HepG2 (cell line): ENCODE results near the gene DPH1. TPM values are rescaled to one million over a fixed set of nuclear protein-coding genes. Genes with fewer than 3 reads are reported as not detected.

Experiments
- CC2D1A ChIP-seq: sonication (generic); formaldehyde crosslinking; IDR thresholded peaks from 2 replicates; pipeline ENCODE4 v1.8.1; 2023; ENCODE audit warnings: mild to moderate bottlenecking, missing genetic modification reagents
- E2F2 ChIP-seq: sonication (generic); formaldehyde crosslinking; IDR thresholded peaks from 2 replicates; pipeline ENCODE4 v1.4.0; 2020; ENCODE audit warnings: missing genetic modification reagents, borderline replicate concordance
- E2F5 ChIP-seq: sonication (generic); formaldehyde crosslinking; conservative IDR thresholded peaks from 2 replicates; pipeline ENCODE4 v1.4.0; 2020; ENCODE audit warnings: missing genetic modification reagents
- HCFC1 ChIP-seq: fragments of 150-350 bp; IDR thresholded peaks from 2 replicates; pipeline ENCODE4 v1.6.1; 2014; ENCODE audit warnings: low read depth, low read length
- HNRNPK ChIP-seq: fragments of 200-400 bp; formaldehyde crosslinking; IDR thresholded peaks from 2 replicates; pipeline ENCODE4 v1.6.1; 2018; ENCODE audit warnings: low read length, low read depth, moderate library complexity, mild to moderate bottlenecking; ENCODE audit not compliant: poor library complexity, severe bottlenecking
- HNRNPL ChIP-seq: fragments of 200-400 bp; formaldehyde crosslinking; IDR thresholded peaks from 2 replicates; pipeline ENCODE4 v1.6.1; 2017; ENCODE audit warnings: mild to moderate bottlenecking, low read depth, low read length
- KAT7 ChIP-seq: IDR thresholded peaks from 2 replicates; pipeline ENCODE4 v1.6.1; 2018; ENCODE audit warnings: borderline replicate concordance, missing compliant biosample characterization
- MTF2 ChIP-seq: sonication (generic); formaldehyde crosslinking; IDR thresholded peaks from 2 replicates; pipeline ENCODE4 v1.5.0; 2020; ENCODE audit warnings: missing genetic modification reagents, borderline replicate concordance
- NR2F6 ChIP-seq, 2 experiments: IDR thresholded peaks; 2 replicates each; pipeline ENCODE4 v1.6.1; 2016; ENCODE audit warnings: antibody characterized with exemption in 1 of 2, mild to moderate bottlenecking in 1 of 2
- RAD51 ChIP-seq: fragments of 450-650 bp; IDR thresholded peaks from 2 replicates; pipeline ENCODE4 v1.6.1; 2016; ENCODE audit warnings: borderline replicate concordance
- SP1 ChIP-seq, 2 experiments: fragments of 450-650 bp in 1 of 2; sonication (generic) in 1 of 2; formaldehyde crosslinking in 1 of 2; IDR thresholded peaks; 2 replicates each; pipeline versions ENCODE4 v1.4.0 to v1.6.1; 2016 to 2020; ENCODE audit warnings: missing genetic modification reagents in 1 of 2
- SRF ChIP-seq: IDR thresholded peaks from 2 replicates; pipeline ENCODE4 v1.6.1; 2011; ENCODE audit warnings: mild to moderate bottlenecking, low read depth, low read length, moderate library complexity
- ZNF629 ChIP-seq: sonication (generic); formaldehyde crosslinking; conservative IDR thresholded peaks from 2 replicates; pipeline ENCODE4 v1.5.0; 2020; ENCODE audit warnings: missing genetic modification reagents
- ZNF687 ChIP-seq: sonication (generic); formaldehyde crosslinking; IDR thresholded peaks from 2 replicates; pipeline ENCODE4 v1.5.1; 2020; ENCODE audit warnings: mild to moderate bottlenecking, missing genetic modification reagents, moderate library complexity
- ZNF788 ChIP-seq: sonication (generic); formaldehyde crosslinking; IDR thresholded peaks from 2 replicates; pipeline ENCODE4 v1.5.0; 2020; ENCODE audit warnings: mild to moderate bottlenecking, missing genetic modification reagents, borderline replicate concordance
- ZSCAN9 ChIP-seq: IDR thresholded peaks from 2 replicates; pipeline ENCODE4 v1.6.1; 2016; ENCODE audit warnings: borderline replicate concordance
- polyA plus RNA-seq, 8 experiments: library from polyadenylated mRNA; depleted of rRNA in 3 of 8; stranded (reverse) in 7 of 8; unstranded in 1 of 8; fragments of >200 nt; fragmentation: Illumina TruSeq in 4 of 8; extraction: Trizol in 4 of 8; gene quantifications; 2 replicates each; pipeline versions ENCODE4 v1.2.1 to v1.2.3, GENCODE V29; 2011 to 2016; ENCODE audit warnings: low read depth in 4 of 8, missing spikeins in 1 of 8, mixed read lengths in 1 of 8; ENCODE audit not compliant: insufficient read depth in 1 of 8
- total RNA-seq, 5 experiments: library from RNA; depleted of rRNA; stranded (reverse); fragments of >200 nt; fragmentation: Illumina TruSeq; extraction: Trizol; gene quantifications; 2 replicates each; pipeline ENCODE4 v1.2.3, GENCODE V29; 2016; ENCODE audit warnings: low read depth in 1 of 5
- TF ChIP-seq, protein P1 (sequence below), 2 experiments: sonication (generic) in 1 of 2; formaldehyde crosslinking in 1 of 2; IDR thresholded peaks; 2 replicates each; pipeline versions ENCODE4 v1.4.0 to v1.6.1; 2016 to 2020; ENCODE audit warnings: borderline replicate concordance in 1 of 2, low read depth in 1 of 2, mild to moderate bottlenecking in 1 of 2, missing genetic modification reagents in 1 of 2

Gene DPH1
- total and polyA plus RNA-seq, 2 of the 13 experiments (the other 11 are each of a cell fraction or from before 2014, with no cell fraction given) = 25.3 to 42.8 TPM

GRCh38 chr17:2029911-2030778, at the start of gene DPH1 (continued):
- TF ChIP-seq, protein P1, sequence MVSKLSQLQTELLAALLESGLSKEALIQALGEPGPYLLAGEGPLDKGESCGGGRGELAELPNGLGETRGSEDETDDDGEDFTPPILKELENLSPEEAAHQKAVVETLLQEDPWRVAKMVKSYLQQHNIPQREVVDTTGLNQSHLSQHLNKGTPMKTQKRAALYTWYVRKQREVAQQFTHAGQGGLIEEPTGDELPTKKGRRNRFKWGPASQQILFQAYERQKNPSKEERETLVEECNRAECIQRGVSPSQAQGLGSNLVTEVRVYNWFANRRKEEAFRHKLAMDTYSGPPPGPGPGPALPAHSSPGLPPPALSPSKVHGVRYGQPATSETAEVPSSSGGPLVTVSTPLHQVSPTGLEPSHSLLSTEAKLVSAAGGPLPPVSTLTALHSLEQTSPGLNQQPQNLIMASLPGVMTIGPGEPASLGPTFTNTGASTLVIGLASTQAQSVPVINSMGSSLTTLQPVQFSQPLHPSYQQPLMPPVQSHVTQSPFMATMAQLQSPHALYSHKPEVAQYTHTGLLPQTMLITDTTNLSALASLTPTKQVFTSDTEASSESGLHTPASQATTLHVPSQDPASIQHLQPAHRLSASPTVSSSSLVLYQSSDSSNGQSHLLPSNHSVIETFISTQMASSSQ (IDR thresholded peaks at IDR 0.05; ENCODE audit: low read depth) = no peak
- TF ChIP-seq, protein P1 (CRISPR knock-in tag; IDR thresholded peaks at IDR 0.05; ENCODE audit: borderline replicate concordance) = 0 out of 2 replicates have a peak, but pooled peaks have one; percentile 18
- peak; percentile 92 for TF ChIP-seq ZNF788 (CRISPR knock-in tag)
- no peak for TF ChIP-seq HNRNPL
- peak; percentile 75; the same call in 1 of the 2 replicates for TF ChIP-seq E2F2 (CRISPR knock-in tag)
- peak; percentile 86 for TF ChIP-seq ZNF687 (CRISPR knock-in tag)
- peak; percentile 66 for TF ChIP-seq HCFC1
- 0 out of 2 replicates have a peak, but pooled peaks have one; percentile 81 for TF ChIP-seq KAT7 (CRISPR knock-in tag)
- TF ChIP-seq E2F5 (CRISPR knock-in tag) = 0 out of 2 replicates have a peak, but pooled peaks have one; percentile 23
- TF ChIP-seq HNRNPK = no peak
- peak; percentile 63; the same call in 1 of the 2 replicates for TF ChIP-seq ZSCAN9
- peak; percentile 14; the same call in 1 of the 2 replicates for TF ChIP-seq RAD51
- no peak for TF ChIP-seq NR2F6 (IDR thresholded peaks at IDR 0.05)
- 0 out of 2 replicates have a peak, but pooled peaks have one; percentile 31 for TF ChIP-seq NR2F6 (CRISPR knock-in tag; IDR thresholded peaks at IDR 0.05)
- TF ChIP-seq CC2D1A = no peak
- peak; percentile 33; the same call in 1 of the 2 replicates for TF ChIP-seq ZNF629 (CRISPR knock-in tag)
- TF ChIP-seq SP1 (IDR thresholded peaks at IDR 0.05) = no peak
- TF ChIP-seq SP1 (CRISPR knock-in tag; IDR thresholded peaks at IDR 0.05) = peak; percentile 99
- TF ChIP-seq SRF = peak; percentile 98
- TF ChIP-seq MTF2 = peak; percentile 47; the same call in 1 of the 2 replicates
